Measurements from ENCODE around the gene NCAPD2.

NCAPD2 gene

DNA sequence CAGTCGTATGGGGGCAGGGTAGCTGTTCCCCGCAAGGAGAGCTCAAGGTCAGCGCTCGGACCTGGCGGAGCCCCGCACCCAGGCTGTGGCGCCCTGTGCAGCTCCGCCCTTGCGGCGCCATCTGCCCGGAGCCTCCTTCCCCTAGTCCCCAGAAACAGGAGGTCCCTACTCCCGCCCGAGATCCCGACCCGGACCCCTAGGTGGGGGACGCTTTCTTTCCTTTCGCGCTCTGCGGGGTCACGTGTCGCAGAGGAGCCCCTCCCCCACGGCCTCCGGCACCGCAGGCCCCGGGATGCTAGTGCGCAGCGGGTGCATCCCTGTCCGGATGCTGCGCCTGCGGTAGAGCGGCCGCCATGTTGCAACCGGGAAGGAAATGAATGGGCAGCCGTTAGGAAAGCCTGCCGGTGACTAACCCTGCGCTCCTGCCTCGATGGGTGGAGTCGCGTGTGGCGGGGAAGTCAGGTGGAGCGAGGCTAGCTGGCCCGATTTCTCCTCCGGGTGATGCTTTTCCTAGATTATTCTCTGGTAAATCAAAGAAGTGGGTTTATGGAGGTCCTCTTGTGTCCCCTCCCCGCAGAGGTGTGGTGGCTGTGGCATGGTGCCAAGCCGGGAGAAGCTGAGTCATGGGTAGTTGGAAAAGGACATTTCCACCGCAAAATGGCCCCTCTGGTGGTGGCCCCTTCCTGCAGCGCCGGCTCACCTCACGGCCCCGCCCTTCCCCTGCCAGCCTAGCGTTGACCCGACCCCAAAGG lies 41.2 kb downstream of the NCAPD2 start:
- peak; percentile 63 to 72 for DNase-seq (ENCODE audit: low read depth in 2 of 2)

DNA sequence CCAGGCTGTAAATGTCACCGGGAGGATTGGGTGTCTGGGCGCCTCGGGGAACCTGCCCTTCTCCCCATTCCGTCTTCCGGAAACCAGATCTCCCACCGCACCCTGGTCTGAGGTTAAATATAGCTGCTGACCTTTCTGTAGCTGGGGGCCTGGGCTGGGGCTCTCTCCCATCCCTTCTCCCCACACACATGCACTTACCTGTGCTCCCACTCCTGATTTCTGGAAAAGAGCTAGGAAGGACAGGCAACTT lies 41.7 kb downstream of the NCAPD2 start:
- no peak for DNase-seq (ENCODE audit: low read depth in 2 of 2)

DNA sequence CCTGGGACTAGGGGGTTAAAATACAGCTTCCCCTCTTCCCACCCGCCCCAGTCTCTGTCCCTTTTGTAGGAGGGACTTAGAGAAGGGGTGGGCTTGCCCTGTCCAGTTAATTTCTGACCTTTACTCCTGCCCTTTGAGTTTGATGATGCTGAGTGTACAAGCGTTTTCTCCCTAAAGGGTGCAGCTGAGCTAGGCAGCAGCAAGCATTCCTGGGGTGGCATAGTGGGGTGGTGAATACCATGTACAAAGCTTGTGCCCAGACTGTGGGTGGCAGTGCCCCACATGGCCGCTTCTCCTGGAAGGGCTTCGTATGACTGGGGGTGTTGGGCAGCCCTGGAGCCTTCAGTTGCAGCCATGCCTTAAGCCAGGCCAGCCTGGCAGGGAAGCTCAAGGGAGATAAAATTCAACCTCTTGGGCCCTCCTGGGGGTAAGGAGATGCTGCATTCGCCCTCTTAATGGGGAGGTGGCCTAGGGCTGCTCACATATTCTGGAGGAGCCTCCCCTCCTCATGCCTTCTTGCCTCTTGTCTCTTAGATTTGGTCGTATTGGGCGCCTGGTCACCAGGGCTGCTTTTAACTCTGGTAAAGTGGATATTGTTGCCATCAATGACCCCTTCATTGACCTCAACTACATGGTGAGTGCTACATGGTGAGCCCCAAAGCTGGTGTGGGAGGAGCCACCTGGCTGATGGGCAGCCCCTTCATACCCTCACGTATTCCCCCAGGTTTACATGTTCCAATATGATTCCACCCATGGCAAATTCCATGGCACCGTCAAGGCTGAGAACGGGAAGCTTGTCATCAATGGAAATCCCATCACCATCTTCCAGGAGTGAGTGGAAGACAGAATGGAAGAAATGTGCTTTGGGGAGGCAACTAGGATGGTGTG lies 42.3 kb downstream of the NCAPD2 start:
- DNase-seq (ENCODE audit: low read depth in 2 of 2): no peak

DNA sequence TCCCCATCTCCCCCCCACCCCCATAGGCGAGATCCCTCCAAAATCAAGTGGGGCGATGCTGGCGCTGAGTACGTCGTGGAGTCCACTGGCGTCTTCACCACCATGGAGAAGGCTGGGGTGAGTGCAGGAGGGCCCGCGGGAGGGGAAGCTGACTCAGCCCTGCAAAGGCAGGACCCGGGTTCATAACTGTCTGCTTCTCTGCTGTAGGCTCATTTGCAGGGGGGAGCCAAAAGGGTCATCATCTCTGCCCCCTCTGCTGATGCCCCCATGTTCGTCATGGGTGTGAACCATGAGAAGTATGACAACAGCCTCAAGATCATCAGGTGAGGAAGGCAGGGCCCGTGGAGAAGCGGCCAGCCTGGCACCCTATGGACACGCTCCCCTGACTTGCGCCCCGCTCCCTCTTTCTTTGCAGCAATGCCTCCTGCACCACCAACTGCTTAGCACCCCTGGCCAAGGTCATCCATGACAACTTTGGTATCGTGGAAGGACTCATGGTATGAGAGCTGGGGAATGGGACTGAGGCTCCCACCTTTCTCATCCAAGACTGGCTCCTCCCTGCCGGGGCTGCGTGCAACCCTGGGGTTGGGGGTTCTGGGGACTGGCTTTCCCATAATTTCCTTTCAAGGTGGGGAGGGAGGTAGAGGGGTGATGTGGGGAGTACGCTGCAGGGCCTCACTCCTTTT lies 43.1 kb downstream of the NCAPD2 start:
- DNase-seq (ENCODE audit: low read depth in 2 of 2): peak in 1 of 2 donors; percentile 12

DNA sequence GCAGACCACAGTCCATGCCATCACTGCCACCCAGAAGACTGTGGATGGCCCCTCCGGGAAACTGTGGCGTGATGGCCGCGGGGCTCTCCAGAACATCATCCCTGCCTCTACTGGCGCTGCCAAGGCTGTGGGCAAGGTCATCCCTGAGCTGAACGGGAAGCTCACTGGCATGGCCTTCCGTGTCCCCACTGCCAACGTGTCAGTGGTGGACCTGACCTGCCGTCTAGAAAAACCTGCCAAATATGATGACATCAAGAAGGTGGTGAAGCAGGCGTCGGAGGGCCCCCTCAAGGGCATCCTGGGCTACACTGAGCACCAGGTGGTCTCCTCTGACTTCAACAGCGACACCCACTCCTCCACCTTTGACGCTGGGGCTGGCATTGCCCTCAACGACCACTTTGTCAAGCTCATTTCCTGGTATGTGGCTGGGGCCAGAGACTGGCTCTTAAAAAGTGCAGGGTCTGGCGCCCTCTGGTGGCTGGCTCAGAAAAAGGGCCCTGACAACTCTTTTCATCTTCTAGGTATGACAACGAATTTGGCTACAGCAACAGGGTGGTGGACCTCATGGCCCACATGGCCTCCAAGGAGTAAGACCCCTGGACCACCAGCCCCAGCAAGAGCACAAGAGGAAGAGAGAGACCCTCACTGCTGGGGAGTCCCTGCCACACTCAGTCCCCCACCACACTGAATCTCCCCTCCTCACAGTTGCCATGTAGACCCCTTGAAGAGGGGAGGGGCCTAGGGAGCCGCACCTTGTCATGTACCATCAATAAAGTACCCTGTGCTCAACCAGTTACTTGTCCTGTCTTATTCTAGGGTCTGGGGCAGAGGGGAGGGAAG lies 43.9 kb downstream of the NCAPD2 start:
- DNase-seq (ENCODE audit: low read depth in 2 of 2): peak; percentile 71 to 73

DNA sequence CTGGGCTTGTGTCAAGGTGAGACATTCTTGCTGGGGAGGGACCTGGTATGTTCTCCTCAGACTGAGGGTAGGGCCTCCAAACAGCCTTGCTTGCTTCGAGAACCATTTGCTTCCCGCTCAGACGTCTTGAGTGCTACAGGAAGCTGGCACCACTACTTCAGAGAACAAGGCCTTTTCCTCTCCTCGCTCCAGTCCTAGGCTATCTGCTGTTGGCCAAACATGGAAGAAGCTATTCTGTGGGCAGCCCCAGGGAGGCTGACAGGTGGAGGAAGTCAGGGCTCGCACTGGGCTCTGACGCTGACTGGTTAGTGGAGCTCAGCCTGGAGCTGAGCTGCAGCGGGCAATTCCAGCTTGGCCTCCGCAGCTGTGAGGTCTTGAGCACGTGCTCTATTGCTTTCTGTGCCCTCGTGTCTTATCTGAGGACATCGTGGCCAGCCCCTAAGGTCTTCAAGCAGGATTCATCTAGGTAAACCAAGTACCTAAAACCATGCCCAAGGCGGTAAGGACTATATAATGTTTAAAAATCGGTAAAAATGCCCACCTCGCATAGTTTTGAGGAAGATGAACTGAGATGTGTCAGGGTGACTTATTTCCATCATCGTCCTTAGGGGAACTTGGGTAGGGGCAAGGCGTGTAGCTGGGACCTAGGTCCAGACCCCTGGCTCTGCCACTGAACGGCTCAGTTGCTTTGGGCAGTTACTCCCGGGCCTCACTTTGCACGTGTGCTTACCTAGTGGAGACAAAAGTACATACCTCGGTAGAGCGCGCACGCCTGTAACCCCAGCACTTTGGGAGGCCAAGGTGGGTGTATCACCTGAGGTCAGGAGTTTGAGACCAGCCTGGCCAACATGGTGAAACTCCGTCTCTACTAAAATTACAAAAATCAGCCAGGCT lies 44.8 kb downstream of the NCAPD2 start:
- DNase-seq (ENCODE audit: low read depth in 2 of 2): peak in 1 of 2 donors; percentile 44

DNA sequence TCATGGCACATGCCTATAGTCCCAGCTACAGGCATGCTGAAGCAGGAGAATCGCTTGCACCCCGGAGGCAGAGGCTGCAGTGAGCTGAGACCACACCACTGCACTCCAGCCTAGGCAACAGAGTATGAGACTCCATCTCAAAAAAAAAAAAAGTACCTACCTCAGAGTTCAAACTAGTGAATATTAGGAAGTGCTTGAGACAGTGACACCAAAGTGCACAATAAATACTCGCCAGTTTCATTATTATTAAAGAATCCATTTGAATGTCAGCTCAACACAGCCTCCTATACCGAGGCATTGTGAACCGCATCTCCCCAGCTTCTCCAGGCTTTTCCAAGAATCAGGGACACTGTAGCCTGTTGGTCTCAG lies 45.4 kb downstream of the NCAPD2 start:
- DNase-seq (ENCODE audit: low read depth in 2 of 2): no peak

DNA sequence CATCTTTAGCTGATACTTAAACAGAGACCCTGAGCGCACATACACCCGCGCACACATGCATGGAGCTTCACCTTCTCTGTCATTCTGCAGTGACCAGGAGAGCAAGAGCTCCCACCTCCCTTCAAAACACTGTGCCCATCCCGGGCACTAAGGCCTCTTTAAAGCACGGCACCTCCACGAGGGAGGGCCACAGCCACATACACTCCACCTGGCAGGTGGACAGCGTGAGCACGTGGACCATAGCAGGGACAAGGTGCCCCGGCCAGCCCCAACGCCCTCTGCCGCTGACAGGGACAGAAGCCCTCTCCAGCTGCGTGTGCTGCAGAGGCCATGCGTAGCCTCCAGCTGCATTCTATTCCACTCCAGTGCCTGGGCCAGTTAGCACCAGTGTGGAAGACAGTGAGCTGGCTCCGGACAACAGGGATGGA lies 45.8 kb downstream of the NCAPD2 start:
- DNase-seq (ENCODE audit: low read depth in 2 of 2): peak in 1 of 2 donors; percentile 14

DNA sequence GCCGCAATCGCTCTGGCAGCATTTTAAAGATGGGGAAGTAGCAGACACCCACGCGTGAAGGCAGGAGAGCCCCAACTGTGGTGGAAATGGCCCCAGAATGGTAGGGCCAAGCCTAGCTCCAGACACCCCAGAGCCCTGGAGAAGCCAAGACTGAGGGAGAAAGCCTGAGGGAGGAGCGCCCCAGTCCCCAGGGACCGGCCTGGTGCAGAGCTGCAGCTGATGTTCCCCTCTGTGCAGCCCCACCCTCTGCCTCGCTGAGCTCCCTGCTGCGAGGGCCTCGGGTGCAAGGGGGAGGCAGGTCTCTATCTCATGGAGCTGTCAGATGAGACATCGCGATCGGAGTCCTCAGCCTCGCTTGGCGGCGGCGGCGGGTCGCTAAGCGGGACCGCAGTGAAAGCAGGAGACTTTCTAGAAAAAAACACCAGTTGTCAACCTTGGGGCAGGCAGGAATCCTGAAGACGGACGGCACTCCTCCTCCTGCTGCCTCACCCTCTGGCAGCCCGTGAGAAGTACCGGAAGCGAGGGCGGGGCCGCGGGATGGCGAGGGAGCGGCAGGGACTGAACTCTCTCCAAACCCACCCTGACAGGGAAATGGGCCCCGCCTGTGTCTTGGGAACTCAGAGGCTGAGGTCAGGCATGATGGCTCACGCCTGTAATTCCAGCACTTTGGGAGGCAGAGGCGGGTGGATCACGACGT lies 46.4 kb downstream of the NCAPD2 start:
- DNase-seq (ENCODE audit: low read depth in 2 of 2): peak in 1 of 2 donors; percentile 43

DNA sequence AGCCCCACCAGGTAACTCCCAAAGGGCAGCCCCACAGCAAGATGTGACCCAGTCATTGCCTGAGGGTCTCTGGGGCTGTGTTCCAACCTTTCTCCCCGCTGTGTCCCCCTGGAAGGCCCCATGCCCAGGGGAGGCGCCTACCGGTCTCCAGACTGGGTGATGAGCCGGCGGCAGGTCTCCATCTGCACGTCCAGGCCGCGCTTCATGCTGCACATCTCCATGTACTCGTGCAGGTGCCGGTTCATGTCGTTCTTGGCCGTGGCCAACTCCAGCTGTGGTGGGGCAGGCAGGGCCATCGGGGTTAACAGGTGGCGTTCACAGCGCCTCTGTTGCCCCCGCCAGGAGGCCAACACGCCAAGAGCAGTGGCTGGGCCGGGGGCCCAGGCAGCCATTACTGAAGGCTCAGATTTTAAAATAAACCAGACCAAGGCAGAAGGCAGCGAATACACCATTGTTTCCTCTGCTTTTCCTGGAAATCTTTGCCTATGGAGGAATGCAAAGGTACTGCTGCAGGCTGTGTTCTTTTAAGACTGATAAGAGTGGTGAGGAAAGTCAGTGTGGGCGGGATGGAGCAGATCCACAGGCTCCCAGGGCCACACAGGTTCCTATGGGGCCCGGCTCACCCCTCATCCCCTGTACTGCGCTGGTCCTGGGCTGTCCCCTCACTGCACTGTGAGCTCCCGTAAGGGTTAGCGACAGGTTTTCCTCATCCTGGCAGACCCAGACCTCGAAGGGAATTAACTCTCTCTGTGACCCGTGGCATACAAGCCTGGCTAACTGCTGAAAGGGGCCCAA lies 47.7 kb downstream of the NCAPD2 start:
- DNase-seq (ENCODE audit: low read depth in 2 of 2): no peak

DNA sequence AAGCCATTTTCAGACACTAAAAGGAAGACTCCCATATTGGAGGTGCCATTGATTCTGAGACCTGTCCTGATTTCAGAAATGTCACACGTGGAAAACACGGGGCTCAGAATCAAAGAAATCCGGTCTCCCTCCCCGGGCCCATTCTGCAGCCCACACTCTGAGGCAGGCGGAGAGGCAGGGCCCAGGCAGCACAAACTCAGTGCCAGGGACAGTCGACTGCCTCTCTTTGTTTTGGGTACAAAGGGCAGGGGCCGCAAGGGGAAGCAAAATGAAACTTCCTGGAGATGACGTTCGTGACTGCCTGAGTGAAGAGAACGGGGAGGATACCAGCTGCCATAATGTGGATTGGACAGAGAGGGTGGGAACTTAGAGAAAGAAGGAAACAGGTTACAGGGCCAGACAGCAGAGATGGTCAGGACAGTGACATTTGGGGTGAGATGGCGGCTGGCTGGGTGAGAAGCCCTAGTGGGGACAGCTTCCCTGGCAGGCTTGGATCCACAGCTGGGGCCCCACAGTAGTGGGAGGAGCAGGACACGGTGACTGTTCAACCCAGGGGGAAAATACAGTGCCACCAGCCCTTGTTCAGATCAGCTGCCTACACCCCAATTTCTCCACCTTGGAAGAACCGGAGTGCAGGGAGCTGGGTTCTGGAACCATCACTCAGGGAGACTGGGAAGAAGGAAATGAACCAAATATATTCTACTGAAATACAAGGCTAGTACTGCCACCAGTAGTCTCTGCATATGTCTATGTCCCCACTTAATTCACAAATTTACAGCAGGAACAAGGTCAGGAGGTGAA lies 48.5 kb downstream of the NCAPD2 start:
- no peak for DNase-seq (ENCODE audit: low read depth in 2 of 2)

DNA sequence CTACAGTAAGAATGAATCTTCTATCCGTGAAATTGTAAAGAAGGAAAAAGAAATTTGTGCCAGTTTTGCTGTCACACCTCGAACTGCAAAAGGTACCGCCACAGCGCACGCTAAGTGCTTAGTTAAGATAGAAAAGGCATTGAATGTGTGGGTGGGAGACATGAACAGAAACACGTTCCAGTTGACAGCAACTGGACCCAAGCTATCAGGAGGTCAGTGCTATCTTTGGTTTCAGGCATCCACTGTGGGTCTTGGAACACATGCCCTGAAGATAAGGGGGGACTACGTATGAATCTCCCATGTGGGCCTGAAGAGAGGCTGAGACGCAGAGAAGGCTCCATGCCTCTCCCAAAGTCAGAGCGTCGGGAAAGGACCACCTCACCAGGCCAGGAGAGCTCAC lies 52.1 kb downstream of the NCAPD2 start:
- DNase-seq (ENCODE audit: low read depth in 2 of 2): no peak

DNA sequence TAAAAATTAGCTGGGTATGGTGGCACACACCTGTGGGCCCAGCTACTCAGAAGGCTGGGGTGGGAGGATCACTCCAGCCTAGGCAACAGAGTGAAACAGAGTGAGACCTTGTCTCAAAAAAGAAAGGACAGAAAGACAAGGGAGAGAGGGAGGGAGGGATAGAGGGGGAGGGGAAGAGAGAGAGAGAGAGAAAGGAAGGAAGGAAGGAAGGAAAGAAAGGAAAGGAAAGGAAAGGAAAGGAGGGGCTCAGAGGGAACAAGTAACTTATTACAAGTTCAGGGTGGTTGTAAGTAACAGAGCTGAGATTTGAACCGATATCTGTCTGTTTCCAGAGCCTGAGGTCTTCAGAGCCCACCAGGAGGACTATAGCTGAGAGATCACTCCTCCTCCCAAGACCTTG lies 53.7 kb downstream of the NCAPD2 start:
- no peak for DNase-seq (ENCODE audit: low read depth in 2 of 2)

DNA sequence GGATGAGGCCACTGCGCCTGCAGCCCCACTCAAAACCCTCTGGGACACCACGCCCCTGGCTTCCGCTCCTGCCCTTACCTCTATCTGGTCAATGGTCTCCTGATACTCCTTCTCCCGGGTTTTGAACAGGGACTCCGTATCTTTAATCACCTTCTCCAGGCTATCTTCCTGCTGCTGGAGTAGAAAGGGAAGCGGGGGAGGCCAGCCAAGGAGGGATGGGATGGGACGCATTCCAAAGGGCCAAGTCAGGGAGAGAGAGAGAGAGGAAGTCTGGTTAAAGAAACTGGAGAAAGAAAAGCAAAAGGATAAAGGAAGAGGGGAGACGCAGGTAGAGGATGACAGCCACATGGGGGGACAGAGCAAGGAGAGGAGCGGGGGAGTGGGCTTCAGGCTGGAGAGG lies 54.1 kb downstream of the NCAPD2 start:
- no peak for DNase-seq (ENCODE audit: low read depth in 2 of 2)

DNA sequence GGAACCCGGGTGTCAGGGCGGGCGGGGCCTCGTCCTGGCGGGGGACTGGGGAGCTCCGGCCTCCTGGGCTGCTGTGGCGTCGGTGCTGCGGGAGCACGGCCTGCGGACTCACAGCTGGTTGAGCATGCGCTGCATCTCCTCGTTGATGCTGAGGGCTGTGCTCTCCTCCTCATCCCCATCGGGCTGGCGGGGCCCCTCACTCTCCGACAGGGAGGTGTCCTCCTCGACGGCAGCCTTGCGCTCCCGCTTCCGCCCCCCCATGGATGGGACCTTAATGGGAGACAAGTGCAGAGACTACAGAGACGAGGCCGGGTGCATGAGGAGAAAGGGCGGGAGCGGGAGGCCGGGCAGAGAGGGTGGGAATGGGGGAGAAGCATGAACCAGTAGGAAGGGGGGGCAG lies 54.7 kb downstream of the NCAPD2 start:
- no peak for DNase-seq (ENCODE audit: low read depth in 2 of 2)

DNA sequence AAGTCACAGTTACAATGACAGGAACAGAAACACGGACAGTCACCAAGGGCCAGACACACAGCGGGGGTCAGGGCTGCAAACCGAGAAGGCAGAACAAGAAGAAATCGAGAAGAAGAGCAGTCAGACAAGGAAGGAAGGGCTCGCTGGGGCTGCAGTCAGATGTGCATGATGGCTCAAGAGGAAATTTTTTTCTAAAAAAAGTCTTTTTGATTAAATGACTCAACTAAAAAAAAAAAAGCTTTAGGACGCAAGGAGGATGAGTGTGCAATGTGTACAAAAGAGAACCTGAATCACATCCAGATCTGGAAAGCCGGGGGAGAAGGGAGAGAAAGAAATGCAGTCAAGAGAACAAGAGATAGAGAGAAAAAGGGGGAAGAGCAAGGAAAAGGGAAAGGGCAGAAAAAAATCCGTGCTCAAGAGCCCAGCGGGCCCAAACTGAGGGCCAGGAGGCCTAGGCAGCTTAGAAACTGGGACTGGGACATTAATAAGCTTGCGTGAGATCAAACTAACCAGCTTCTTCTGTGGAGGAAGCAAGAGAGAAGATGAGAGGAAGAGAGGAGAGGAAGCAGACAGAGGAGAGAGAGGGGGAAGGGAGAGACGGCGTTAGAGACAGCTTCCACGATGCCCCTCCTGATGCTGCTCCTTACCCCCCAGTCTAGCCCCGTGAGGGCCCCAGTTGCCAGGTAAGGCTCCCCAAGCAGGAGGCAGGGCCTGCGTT lies 55.2 kb downstream of the NCAPD2 start:
- no peak for DNase-seq (ENCODE audit: low read depth in 2 of 2)

DNA sequence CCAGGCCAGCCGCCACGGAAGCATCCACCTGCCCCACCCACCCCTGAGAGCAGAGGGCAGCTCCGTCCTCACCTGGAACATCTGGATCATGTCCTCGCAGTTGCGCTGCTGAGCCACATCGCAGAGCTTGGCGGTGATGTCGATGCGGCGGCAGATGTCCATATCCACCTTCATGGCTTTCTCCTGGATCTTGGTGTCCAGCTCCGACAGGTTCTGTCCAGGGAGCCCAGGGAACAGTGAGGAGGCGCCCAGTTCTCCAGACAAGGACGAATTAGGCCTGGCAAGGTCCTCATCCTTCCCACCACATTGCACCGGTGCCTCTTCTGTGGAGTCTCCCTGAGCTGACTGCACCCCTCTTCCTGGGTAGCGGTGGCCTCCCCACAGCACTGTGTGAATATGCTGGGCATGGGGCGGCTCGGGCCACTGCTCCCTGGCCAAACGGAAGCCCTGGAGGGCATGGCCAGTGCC lies 55.8 kb downstream of the NCAPD2 start:
- no peak for DNase-seq (ENCODE audit: low read depth in 2 of 2)
